GM12878 (cell line): Measurements from ENCODE around the gene SLC66A1. TPM values are rescaled to one million over a fixed set of nuclear protein-coding genes. Genes with fewer than 3 reads are reported as not detected.

ENCODE experiments used
- ATAC-seq: fragments of 200-7000 bp; cut with Tn5 transposase; 3 replicates; pipeline ENCODE4 v1.9.1; 2020; ENCODE audit warnings: mild to moderate bottlenecking, moderate library complexity
- BruUV-seq: library from RNA; stranded (reverse); fragments of 400-500 nt; replicated peaks from 2 replicates; lab custom pipeline; 2021; lab: Mats Ljungman, UMichigan
- CTCF ChIA-PET: fragments of 300-600 bp; sonication (Branson Sonifier 250); formaldehyde crosslinking; extraction: SDS; loops from one replicate; lab custom pipeline; 2021; ENCODE audit warnings: inconsistent platforms; lab: Yijun Ruan, JAX
- POLR2A ChIA-PET: fragments of 350-600 bp; formaldehyde crosslinking; extraction: SDS; loops from one replicate; lab custom pipeline; 2021; ENCODE audit warnings: inconsistent platforms; lab: Charles Lee
- RAD21 ChIA-PET: fragments of 300-600 bp; sonication (Branson Sonifier 250); formaldehyde crosslinking; loops from one replicate; lab custom pipeline; 2023; ENCODE audit warnings: antibody characterized with exemption; ENCODE audit not compliant: unreplicated experiment; lab: Charles Lee
- SMC1A ChIA-PET: fragments of 300-600 bp; sonication (Branson Sonifier 250); formaldehyde crosslinking; loops from one replicate; lab custom pipeline; 2023; ENCODE audit not compliant: unreplicated experiment, uncharacterized antibody; lab: Charles Lee
- DNase-seq: peaks from one replicate; pipeline ENCODE4 v3.0.0-alpha.2; 2011; ENCODE audit warnings: low read depth, low spot score
- FAIRE-seq: peaks from 3 replicates; lab custom pipeline; 2011; peaks lifted over from hg19 to GRCh38; lab: Jason Lieb, UNC
- H2AFZ ChIP-seq: 2 replicates; pipeline ENCODE4 v1.6.0; 2011; ENCODE audit warnings: low read depth, low read length, control low read depth; ENCODE audit not compliant: control insufficient read depth
- H3K27ac ChIP-seq: 2 replicates; pipeline ENCODE4 v1.5.1; 2011; ENCODE audit warnings: control low read depth; ENCODE audit not compliant: control insufficient read depth, insufficient read depth
- H3K27me3 ChIP-seq, 2 experiments: replicated peaks in 1 of 2; 2 replicates each; pipeline versions ENCODE4 v1.6.0 to v1.6.1; 2011; ENCODE audit warnings: low read length in 1 of 2; ENCODE audit not compliant: control insufficient read depth in 2 of 2, insufficient read depth in 2 of 2
- H3K36me3 ChIP-seq, 2 experiments: 2 replicates each; pipeline ENCODE4 v1.5.1; 2011; ENCODE audit warnings: low read length in 1 of 2; ENCODE audit not compliant: control insufficient read depth in 2 of 2, insufficient read depth in 2 of 2
- H3K4me1 ChIP-seq: 2 replicates; pipeline ENCODE4 v1.6.1; 2011; ENCODE audit warnings: mild to moderate bottlenecking, low read length, moderate library complexity, mixed read lengths; ENCODE audit not compliant: control insufficient read depth, insufficient read depth
- H3K4me2 ChIP-seq: 2 replicates; pipeline ENCODE4 v1.6.0; 2011; ENCODE audit warnings: control low read depth; ENCODE audit not compliant: control insufficient read depth, insufficient read depth
- H3K4me3 ChIP-seq: fragments of 200-600 bp; sonication (generic); 2 replicates; pipeline ENCODE4 v1.5.1; 2016
- H3K79me2 ChIP-seq: 2 replicates; pipeline ENCODE4 v1.6.0; 2011; ENCODE audit warnings: low read length; ENCODE audit not compliant: control insufficient read depth, insufficient read depth
- H3K9ac ChIP-seq: 2 replicates; pipeline ENCODE4 v1.8.0; 2011; ENCODE audit warnings: low read length, control low read depth, mixed read lengths; ENCODE audit not compliant: control insufficient read depth, insufficient read depth
- H3K9me3 ChIP-seq: replicated peaks from 3 replicates; pipeline ENCODE4 v1.5.1; 2011; ENCODE audit warnings: mild to moderate bottlenecking, low read length; ENCODE audit not compliant: control insufficient read depth, insufficient read depth
- H4K20me1 ChIP-seq: 2 replicates; pipeline ENCODE4 v1.6.0; 2011; ENCODE audit not compliant: control insufficient read depth, insufficient read depth
- CBX3 ChIP-seq: fragments of 200-600 bp; sonication (generic); IDR thresholded peaks from 2 replicates; pipeline ENCODE4 v1.6.1; 2016; ENCODE audit warnings: low read depth, borderline replicate concordance
- EZH2 ChIP-seq: IDR thresholded peaks from 2 replicates; pipeline ENCODE4 v1.6.1; 2012; ENCODE audit warnings: low read depth, mild to moderate bottlenecking, control low read depth, inconsistent platforms, low read length, borderline replicate concordance; ENCODE audit not compliant: control insufficient read depth
- HSF1 ChIP-seq: fragments of 150-350 bp; IDR thresholded peaks from 2 replicates; pipeline ENCODE4 v1.6.1; 2014; ENCODE audit warnings: mild to moderate bottlenecking, low read depth, low read length
- IKZF1 ChIP-seq: fragments of 450-650 bp; conservative IDR thresholded peaks from 2 replicates; pipeline ENCODE4 v1.6.1; 2017; ENCODE audit warnings: antibody characterized with exemption, mild to moderate bottlenecking
- IKZF2 ChIP-seq, 2 experiments: fragments of 450-650 bp; IDR thresholded peaks; 2 replicates each; pipeline ENCODE4 v1.6.1; 2017; ENCODE audit warnings: mild to moderate bottlenecking in 2 of 2, moderate library complexity in 2 of 2
- MEF2A ChIP-seq: IDR thresholded peaks from 2 replicates; pipeline ENCODE4 v1.6.1; 2011; ENCODE audit warnings: low read depth, mild to moderate bottlenecking, low read length, moderate library complexity; ENCODE audit not compliant: insufficient read depth
- NBN ChIP-seq: fragments of 450-650 bp; IDR thresholded peaks from 2 replicates; pipeline ENCODE4 v1.6.1; 2016
- NFIC ChIP-seq: IDR thresholded peaks from 2 replicates; pipeline ENCODE4 v1.6.1; 2012; ENCODE audit warnings: low read depth, mild to moderate bottlenecking, inconsistent platforms, low read length, moderate library complexity
- NFXL1 ChIP-seq: fragments of 450-650 bp; IDR thresholded peaks from 2 replicates; pipeline ENCODE4 v1.6.1; 2017; ENCODE audit warnings: antibody characterized with exemption, mild to moderate bottlenecking, borderline replicate concordance
- PAX8 ChIP-seq: fragments of 450-650 bp; IDR thresholded peaks from 2 replicates; pipeline ENCODE4 v1.6.1; 2017; ENCODE audit warnings: mild to moderate bottlenecking, moderate library complexity
- POLR2A ChIP-seq: IDR thresholded peaks from 2 replicates; pipeline ENCODE4 v1.6.1; 2011; ENCODE audit warnings: low read depth, mild to moderate bottlenecking, low read length
- POU2F2 ChIP-seq: IDR thresholded peaks from 3 replicates; pipeline ENCODE4 v1.6.1; 2011; ENCODE audit warnings: low read depth, mild to moderate bottlenecking, low read length, borderline replicate concordance
- SMAD5 ChIP-seq: IDR thresholded peaks from 2 replicates; pipeline ENCODE4 v1.6.1; 2016; ENCODE audit warnings: antibody characterized with exemption, low read depth
- WGBS: methylation state at CpG from one replicate; pipeline ENCODE4 v1.1.6; 2016; ENCODE audit warnings: low lambda C conversion rate; ENCODE audit not compliant: insufficient replicate concordance, insufficient coverage; ENCODE audit errors: missing lambda C conversion rate; 5-methylcytosine and 5-hydroxymethylcytosine counted together
- in situ Hi-C: fragments of 300-500 bp; cut with MboI; formaldehyde crosslinking; loops from 9 replicates; pipeline ENCODE4 v1.14.3; 2018; ENCODE audit warnings: mixed read lengths
- intact Hi-C: fragments of 100-400 bp; cut with micrococcal nuclease; formaldehyde crosslinking; loops from one replicate; pipeline ENCODE4 v1.14.2; 2022; ENCODE audit not compliant: unreplicated experiment
- polyA plus RNA-seq, 11 experiments: library from polyadenylated mRNA; depleted of rRNA in 4 of 11; unstranded in 6 of 11; stranded (reverse) in 5 of 11; fragments of >200 nt; fragmentation: Nextera tagmentation in 4 of 11; fragmentation: Illumina TruSeq in 1 of 11; extraction: Ambion mirVana in 4 of 11; extraction: Trizol in 1 of 11; gene quantifications; 1 replicate in 1 of 11; 2 replicates in 10 of 11; pipeline versions ENCODE4 v1.2.1 to v1.2.3, GENCODE V29; 2011 to 2016; ENCODE audit warnings: inconsistent platforms in 2 of 11, missing spikeins in 2 of 11, low read depth in 1 of 11
- total RNA-seq, 4 experiments: library from RNA; depleted of rRNA in 3 of 4; stranded (reverse); fragments of >200 nt in 3 of 4; fragmentation: Illumina TruSeq in 1 of 4; extraction: Trizol in 1 of 4; gene quantifications; 2 replicates each; pipeline versions ENCODE4 v1.2.1 to v1.2.3, GENCODE V29; 2013 to 2021

The SLC66A1 gene
- total and polyA plus RNA-seq, 10 of the 15 experiments (the other 5 are each of a cell fraction or from before 2014, with no cell fraction given), result 0.58 to 22.0 (median 10.2) TPM

GRCh38 chr1:19376428-19377372 lies 64.6 kb downstream of the SLC66A1 start:
- FAIRE-seq, result no peak
- Histone ChIP-seq H3K36me3 (peaks cover 20 to 49% of the 10 kb centered on the region in 2 experiments), H3K27ac (no peak overlapping the region), H3K4me3 (no peak overlapping the region), H2AFZ (no peak overlapping the region), H4K20me1 (no peaks in the 10 kb centered on the region), H3K4me1 (no peaks in the 10 kb centered on the region), H3K27me3 (no peaks in the 10 kb centered on the region), H3K79me2 (no peaks in the 10 kb centered on the region), H3K4me2 (no peak overlapping the region), H3K9ac (no peak overlapping the region), H3K9me3 (no peaks in the 10 kb centered on the region)
- ChIA-PET SMC1A (interaction anchor here (0.6 to 2.0 kb wide), 5 partner anchors 14 to 205 kb away, joined by 3 to 5 read pairs (median 3); no protein-coding TSS in a partner anchor), CTCF (interaction anchor here (0.6 to 1.3 kb wide), 4 partner anchors 14 to 207 kb away, joined by 3 to 4 read pairs (median 3); no protein-coding TSS in a partner anchor), POLR2A (interaction anchor here (0.6 kb wide), 1 partner anchor 265 kb away, joined by 4 read pairs; no protein-coding TSS in a partner anchor), RAD21 (interaction anchor here (0.8 kb wide), 1 partner anchor 205 kb away, joined by 3 read pairs; no protein-coding TSS in a partner anchor)
- no peak for ATAC-seq
- TSS peak; percentile 32 for BruUV-seq
- 96% methylated on average over 7 of the region's 7 CpGs for WGBS
- in situ Hi-C loops (no loop called here), intact Hi-C loops (no loop called here)
- TF ChIP-seq POU2F2 (no peak), POLR2A (0 out of 2 replicates have a peak, but pooled peaks have one; percentile 23)
- DNase-seq, result no peak

GRCh38 chr1:19377812-19378718 lies 65.9 kb downstream of the SLC66A1 start:
- Histone ChIP-seq H3K36me3 (peaks cover 26 to 49% of the 10 kb centered on the region in 2 experiments), H3K4me2 (no peak overlapping the region), H4K20me1 (no peaks in the 10 kb centered on the region), H3K27me3 (no peaks in the 10 kb centered on the region), H3K27ac (no peak overlapping the region), H3K4me3 (no peak overlapping the region), H3K9me3 (no peaks in the 10 kb centered on the region), H3K79me2 (no peaks in the 10 kb centered on the region), H3K4me1 (no peaks in the 10 kb centered on the region), H3K9ac (no peak overlapping the region), H2AFZ (no peak overlapping the region)
- BruUV-seq, result no TSS peak
- POLR2A ChIA-PET, result no interaction called here
- ATAC-seq (no peak), FAIRE-seq (no peak), DNase-seq (no peak)
- SMC1A ChIA-PET, result interaction anchor here (0.9 to 2.0 kb wide), 2 partner anchors 24 to 203 kb away, joined by 3 to 5 read pairs; no protein-coding TSS in a partner anchor
- intact Hi-C loops, result no loop called here
- CTCF ChIA-PET, result interaction anchor here (1.0 kb wide), 1 partner anchor 109 kb away, joined by 3 read pairs; no protein-coding TSS in a partner anchor
- in situ Hi-C loops, result no loop called here
- WGBS, result 86% methylated on average over 17 of the region's 17 CpGs
- RAD21 ChIA-PET, result no interaction called here
- TF ChIP-seq EZH2, result no peak
- TF ChIP-seq PAX8, result no peak
- no peak for TF ChIP-seq HSF1
- no peak for TF ChIP-seq NBN
- TF ChIP-seq MEF2A, result no peak
- no peak for TF ChIP-seq IKZF2 (IDR thresholded peaks at IDR 0.05)
- TF ChIP-seq NFXL1, result no peak
- no peak for TF ChIP-seq NFIC
- TF ChIP-seq SMAD5, result no peak
- TF ChIP-seq CBX3, result no peak
- TF ChIP-seq IKZF1, result no peak
